B cell (primary cell): Measurements from ENCODE around the gene TUBGCP2. TPM values are rescaled to one million over a fixed set of nuclear protein-coding genes. Genes with fewer than 3 reads are reported as not detected.

Experiments
- ATAC-seq: fragments of 200-7000 bp; cut with Tn5 transposase; one replicate; pipeline ENCODE4 v1.10.0; 2021; ENCODE audit warnings: low read depth, mild to moderate bottlenecking, moderate number of reproducible peaks, moderate library complexity
- CTCF ChIA-PET: fragments of 350-600 bp; sonication (Branson Sonifier 250); formaldehyde crosslinking; loops from one replicate; lab custom pipeline; 2021; ENCODE audit warnings: antibody characterized with exemption, inconsistent platforms; lab: Charles Lee
- POLR2A ChIA-PET: fragments of 350-600 bp; sonication (Branson Sonifier 250); formaldehyde crosslinking; loops from one replicate; lab custom pipeline; 2021; ENCODE audit warnings: antibody characterized with exemption; lab: Charles Lee
- DNase-seq: peaks from one replicate; pipeline ENCODE4 v3.0.0; 2013
- H2AFZ ChIP-seq: 2 replicates; pipeline ENCODE4 v1.6.1; 2012; ENCODE audit warnings: mild to moderate bottlenecking, low read depth, low read length; ENCODE audit not compliant: insufficient read depth, poor library complexity, severe bottlenecking
- H3K27ac ChIP-seq, 2 donors: 1 replicate in 1 of 2; 2 replicates in 1 of 2; pipeline ENCODE4 v1.5.1; 2012 to 2013; ENCODE audit warnings: low read length in 2 of 2, mild to moderate bottlenecking in 2 of 2, moderate library complexity in 1 of 2
- H3K27me3 ChIP-seq, 4 experiments: fragments of 200-600 bp in 1 of 4; sonication (generic) in 1 of 4; replicated peaks in 1 of 4; 1 replicate in 2 of 4; 2 replicates in 2 of 4; pipeline versions ENCODE4 v1.6.1 to v1.7.0; 2013 to 2016; ENCODE audit warnings: low read length in 3 of 4, mild to moderate bottlenecking in 2 of 4, mixed read lengths in 1 of 4, moderate library complexity in 1 of 4; ENCODE audit not compliant: insufficient read depth in 4 of 4, control insufficient read depth in 3 of 4; ENCODE audit errors: control extremely low read depth in 1 of 4
- H3K36me3 ChIP-seq, 2 experiments: replicated peaks in 1 of 2; 1 replicate in 1 of 2; 2 replicates in 1 of 2; pipeline versions ENCODE4 v1.6.1 to v1.7.1; 2013; ENCODE audit warnings: low read length in 1 of 2; ENCODE audit not compliant: insufficient read depth in 2 of 2, control insufficient read depth in 1 of 2; ENCODE audit errors: control extremely low read depth in 1 of 2, extremely low read depth in 1 of 2
- H3K4me1 ChIP-seq, 2 donors: fragments of 200-600 bp in 1 of 2; sonication (generic) in 1 of 2; 1 replicate in 1 of 2; 2 replicates in 1 of 2; pipeline versions ENCODE4 v1.5.1 to v1.6.1; 2013 to 2017; ENCODE audit warnings: low read length in 2 of 2; ENCODE audit not compliant: control insufficient read depth in 2 of 2, insufficient read depth in 2 of 2
- H3K4me2 ChIP-seq: replicated peaks from 2 replicates; pipeline ENCODE3; 2012; ENCODE audit warnings: mild to moderate bottlenecking, low read depth, low read length; ENCODE audit not compliant: poor library complexity, severe bottlenecking
- H3K4me3 ChIP-seq, 5 experiments: fragments of 200-600 bp in 1 of 5; sonication (generic) in 1 of 5; 1 replicate in 3 of 5; 2 replicates in 2 of 5; pipeline versions ENCODE4 v1.5.1 to v1.7.0; 2011 to 2016; ENCODE audit warnings: low read length in 4 of 5, mild to moderate bottlenecking in 4 of 5, low read depth in 2 of 5, control low read depth in 1 of 5, moderate library complexity in 1 of 5; ENCODE audit not compliant: insufficient read depth in 1 of 5; ENCODE audit errors: control extremely low read depth in 1 of 5, extremely low read depth in 1 of 5
- H3K79me2 ChIP-seq: fragments of 200-600 bp; sonication (generic); one replicate; pipeline ENCODE4 v1.6.0; 2016; ENCODE audit warnings: low read length; ENCODE audit not compliant: control insufficient read depth, insufficient read depth
- H3K9ac ChIP-seq: fragments of 200-600 bp; sonication (generic); 2 replicates; pipeline ENCODE4 v1.6.1; 2017; ENCODE audit warnings: mild to moderate bottlenecking, low read length, moderate library complexity
- H3K9me3 ChIP-seq, 3 donors: one replicate each; pipeline versions ENCODE4 v1.6.1 to v1.7.1; 2013; ENCODE audit warnings: low read length in 2 of 3; ENCODE audit not compliant: control insufficient read depth in 2 of 3, insufficient read depth in 1 of 3; ENCODE audit errors: control extremely low read depth in 1 of 3
- H4K20me1 ChIP-seq: 2 replicates; pipeline ENCODE4 v1.6.0; 2012; ENCODE audit warnings: mild to moderate bottlenecking, low read length; ENCODE audit not compliant: insufficient read depth, control insufficient read depth, poor library complexity, severe bottlenecking
- H3K27ac Mint-ChIP-seq: one replicate; pipeline ENCODE4 v1.8.0; 2021; ENCODE audit warnings: mixed read lengths
- H3K27me3 Mint-ChIP-seq: one replicate; pipeline ENCODE4 v1.8.0; 2021; ENCODE audit warnings: mixed read lengths
- H3K4me1 Mint-ChIP-seq: one replicate; pipeline ENCODE4 v1.8.0; 2021; ENCODE audit warnings: mixed read lengths
- H3K4me3 Mint-ChIP-seq: one replicate; pipeline ENCODE4 v1.8.0; 2021; ENCODE audit warnings: mixed read lengths
- H3K9me3 Mint-ChIP-seq: one replicate; pipeline ENCODE4 v1.8.0; 2022; ENCODE audit warnings: mixed read lengths; ENCODE audit not compliant: insufficient read depth
- EZH2 ChIP-seq: IDR thresholded peaks from 2 replicates; pipeline ENCODE4 v1.6.1; 2012; ENCODE audit warnings: borderline replicate concordance, low read depth, mild to moderate bottlenecking, moderate library complexity, low read length; ENCODE audit not compliant: insufficient read depth, poor library complexity, severe bottlenecking
- WGBS: methylation state at CpG from one replicate; pipeline ENCODE4 v1.1.5; 2013; ENCODE audit warnings: missing lambda C conversion rate; ENCODE audit not compliant: insufficient coverage; 5-methylcytosine and 5-hydroxymethylcytosine counted together
- intact Hi-C: fragments of 100-400 bp; cut with micrococcal nuclease; formaldehyde crosslinking; loops from one replicate; pipeline ENCODE4 v1.10.0; 2022
- polyA plus RNA-seq: library from polyadenylated mRNA; depleted of rRNA; stranded (reverse); fragments of >200 nt; gene quantifications from 2 replicates; pipeline ENCODE4 v1.2.3, GENCODE V29; 2012
- total RNA-seq, 2 donors: library from RNA; stranded (reverse); fragments of 120-200 nt in 1 of 2; gene quantifications; 1 replicate in 1 of 2; 2 replicates in 1 of 2; pipeline versions ENCODE4 v1.2.3 to v1.2.4, GENCODE V29; 2013 to 2022
- TF ChIP-seq, protein P1 (sequence below): fragments of 200-600 bp; IDR thresholded peaks from one replicate; pipeline ENCODE4 v1.8.0; 2022; ENCODE audit warnings: antibody characterized with exemption, mild to moderate bottlenecking

TUBGCP2 gene
- total and polyA plus RNA-seq, 2 donors (not counting 1 experiment from before 2014, with no cell fraction given): 50.3 to 90.3 TPM

DNA sequence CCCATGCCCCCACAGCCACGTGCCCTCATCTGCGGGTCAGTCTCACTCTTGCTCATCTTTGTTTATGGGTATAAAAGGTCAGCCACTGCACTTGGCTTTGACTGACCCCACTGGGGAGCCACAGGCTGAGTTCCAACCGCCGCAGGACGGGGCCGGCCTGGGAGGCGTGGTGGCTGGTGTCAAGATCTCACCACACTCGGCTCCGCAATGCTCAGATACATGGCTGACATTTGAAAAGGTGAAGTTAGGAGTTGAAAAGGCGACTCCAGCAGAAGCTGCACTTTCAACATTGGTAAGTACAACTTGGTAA, 14.9 kb downstream of the TUBGCP2 start:
- Histone ChIP-seq H3K9me3 (no peaks in the 10 kb centered on the region), H4K20me1 (peaks cover 12% of the 10 kb centered on the region), H3K36me3 (peaks cover 1 to 78% of the 10 kb centered on the region in 2 experiments), H3K4me3 (no peak overlapping the region), H3K27me3 (no peaks in the 10 kb centered on the region), H3K9ac (no peak overlapping the region), H3K4me2 (no peak overlapping the region), H3K79me2 (no peaks in the 10 kb centered on the region), H3K4me1 (no peaks in the 10 kb centered on the region), H2AFZ (no peak overlapping the region), H3K27ac (no peak overlapping the region)
- Mint-ChIP-seq H3K9me3 (no peaks in the 10 kb centered on the region), H3K4me3 (no peak overlapping the region), H3K27ac (no peak overlapping the region), H3K4me1 (no peaks in the 10 kb centered on the region), H3K27me3 (no peaks in the 10 kb centered on the region)
- no peak for ATAC-seq
- intact Hi-C loops: no loop called here
- POLR2A ChIA-PET: no interaction called here
- DNase-seq: no peak
- CTCF ChIA-PET: no interaction called here
- no peak for TF ChIP-seq EZH2
- TF ChIP-seq, protein P1, sequence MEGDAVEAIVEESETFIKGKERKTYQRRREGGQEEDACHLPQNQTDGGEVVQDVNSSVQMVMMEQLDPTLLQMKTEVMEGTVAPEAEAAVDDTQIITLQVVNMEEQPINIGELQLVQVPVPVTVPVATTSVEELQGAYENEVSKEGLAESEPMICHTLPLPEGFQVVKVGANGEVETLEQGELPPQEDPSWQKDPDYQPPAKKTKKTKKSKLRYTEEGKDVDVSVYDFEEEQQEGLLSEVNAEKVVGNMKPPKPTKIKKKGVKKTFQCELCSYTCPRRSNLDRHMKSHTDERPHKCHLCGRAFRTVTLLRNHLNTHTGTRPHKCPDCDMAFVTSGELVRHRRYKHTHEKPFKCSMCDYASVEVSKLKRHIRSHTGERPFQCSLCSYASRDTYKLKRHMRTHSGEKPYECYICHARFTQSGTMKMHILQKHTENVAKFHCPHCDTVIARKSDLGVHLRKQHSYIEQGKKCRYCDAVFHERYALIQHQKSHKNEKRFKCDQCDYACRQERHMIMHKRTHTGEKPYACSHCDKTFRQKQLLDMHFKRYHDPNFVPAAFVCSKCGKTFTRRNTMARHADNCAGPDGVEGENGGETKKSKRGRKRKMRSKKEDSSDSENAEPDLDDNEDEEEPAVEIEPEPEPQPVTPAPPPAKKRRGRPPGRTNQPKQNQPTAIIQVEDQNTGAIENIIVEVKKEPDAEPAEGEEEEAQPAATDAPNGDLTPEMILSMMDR: no peak
- 99% methylated on average over 8 of the region's 10 CpGs for WGBS

DNA sequence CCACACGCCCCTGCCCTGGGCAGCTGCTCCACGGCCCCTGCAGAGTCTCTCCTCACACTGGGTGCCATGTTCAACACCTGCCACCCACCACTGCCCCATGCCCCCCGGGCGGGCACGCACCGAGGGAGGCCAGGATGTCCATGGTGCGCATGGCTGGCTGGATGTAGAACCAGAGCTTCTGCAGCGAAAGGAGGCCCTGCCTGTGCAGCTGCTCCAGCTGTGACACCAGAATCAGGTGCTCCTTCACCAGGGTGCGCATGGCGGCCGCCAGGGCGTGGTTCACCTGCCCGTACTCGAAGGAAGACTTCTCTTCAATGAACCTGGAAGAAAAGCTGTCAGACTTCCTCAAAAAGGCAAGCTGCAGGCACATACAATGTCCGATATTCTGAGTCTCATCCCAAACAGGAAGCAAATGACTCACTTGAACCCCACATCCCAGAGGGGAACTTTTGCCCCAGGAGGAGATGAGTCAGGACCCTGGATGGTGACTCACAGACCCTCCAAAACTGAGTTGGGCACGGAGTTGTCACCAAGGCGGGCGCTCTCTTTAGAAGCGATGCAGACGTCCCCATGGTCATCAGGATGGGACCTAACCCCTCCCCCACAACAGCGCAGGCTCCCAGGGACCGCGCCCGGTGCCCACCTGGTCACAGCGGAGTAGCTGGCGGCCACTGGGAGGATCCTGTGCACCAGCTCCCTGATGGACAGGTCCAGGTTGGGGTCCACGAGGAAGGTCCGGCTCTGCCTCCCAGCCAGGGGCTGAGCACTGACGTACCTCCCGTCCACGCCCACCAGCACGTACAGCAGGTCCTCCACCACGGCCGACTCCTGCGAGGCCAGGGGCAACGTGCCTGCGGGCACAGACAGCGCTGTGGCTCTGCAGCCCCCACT, 15.5 kb downstream of the TUBGCP2 start:
- no peak overlapping the region for H3K4me3 Mint-ChIP-seq
- Histone ChIP-seq H3K9ac (no peak overlapping the region), H3K79me2 (no peaks in the 10 kb centered on the region), H2AFZ (no peak overlapping the region), H3K27me3 (no peaks in the 10 kb centered on the region), H3K4me2 (no peak overlapping the region), H4K20me1 (peaks cover 7% of the 10 kb centered on the region), H3K27ac (no peak overlapping the region), H3K9me3 (no peaks in the 10 kb centered on the region), H3K36me3 (peaks cover 1 to 77% of the 10 kb centered on the region in 2 experiments), H3K4me1 (no peaks in the 10 kb centered on the region), H3K4me3 (no peak overlapping the region)
- POLR2A ChIA-PET: no interaction called here
- no peaks in the 10 kb centered on the region for H3K27me3 Mint-ChIP-seq
- TF ChIP-seq EZH2: no peak
- TF ChIP-seq, protein P1: no peak
- CTCF ChIA-PET: no interaction called here
- intact Hi-C loops: no loop called here
- 94% methylated on average over 34 of the region's 38 CpGs for WGBS
- ATAC-seq (no peak), DNase-seq (no peak)
- no peak overlapping the region for H3K27ac Mint-ChIP-seq
- no peaks in the 10 kb centered on the region for H3K9me3 Mint-ChIP-seq
- no peaks in the 10 kb centered on the region for H3K4me1 Mint-ChIP-seq
